Skeletal muscle tissue (tissue), 4 donors: ENCODE results near the gene TM4SF18. TPM values are rescaled to one million over a fixed set of nuclear protein-coding genes. Genes with fewer than 3 reads are reported as not detected.

Source experiments
- H3K27ac ChIP-seq: one replicate; pipeline ENCODE4 v1.7.0; 2013; ENCODE audit warnings: mild to moderate bottlenecking, low read depth, low read length, inconsistent platforms
- H3K27me3 ChIP-seq, 3 donors: one replicate each; pipeline ENCODE4 v1.7.0; 2013; ENCODE audit warnings: low read length in 3 of 3; ENCODE audit not compliant: control insufficient read depth in 3 of 3, insufficient read depth in 3 of 3
- H3K36me3 ChIP-seq, 3 donors: one replicate each; pipeline ENCODE4 v1.7.0; 2013; ENCODE audit warnings: low read length in 3 of 3; ENCODE audit not compliant: control insufficient read depth in 3 of 3, insufficient read depth in 3 of 3
- H3K4me1 ChIP-seq, 3 donors: one replicate each; pipeline ENCODE4 v1.7.0; 2013; ENCODE audit warnings: low read length in 3 of 3, mild to moderate bottlenecking in 3 of 3; ENCODE audit not compliant: control insufficient read depth in 3 of 3, insufficient read depth in 3 of 3
- H3K4me3 ChIP-seq, 3 donors: one replicate each; pipeline ENCODE4 v1.7.0; 2013; ENCODE audit warnings: low read length in 3 of 3
- H3K9ac ChIP-seq, 3 donors: one replicate each; pipeline ENCODE4 v1.7.0; 2013; ENCODE audit warnings: low read length in 3 of 3, mild to moderate bottlenecking in 3 of 3, moderate library complexity in 2 of 3, low read depth in 1 of 3
- H3K9me3 ChIP-seq, 3 donors: one replicate each; pipeline ENCODE4 v1.7.0; 2013; ENCODE audit warnings: low read length in 3 of 3; ENCODE audit not compliant: control insufficient read depth in 3 of 3
- total RNA-seq: library from RNA; depleted of rRNA; stranded (reverse); fragments of >200 nt; gene quantifications from one replicate; pipeline ENCODE4 v1.2.3, GENCODE V29; 2014
- donor health status: Osteomylitis.

Gene TM4SF18
- total RNA-seq, 1 donor from 2014 or later: 6.3 TPM

GRCh38 chr3:149368201-149368673 lies 34.8 kb upstream of the TM4SF18 start:
- no peak overlapping the region for H3K4me3 ChIP-seq
- no peak overlapping the region for H3K27ac ChIP-seq
- H3K36me3 ChIP-seq: peaks cover 0 to 6% (median 0%) of the 10 kb centered on the region in 3 donors
- H3K9ac ChIP-seq: no peak overlapping the region
- H3K27me3 ChIP-seq: no peaks in the 10 kb centered on the region
- H3K9me3 ChIP-seq: no peaks in the 10 kb centered on the region
- peaks cover 0 to 2% (median 0%) of the 10 kb centered on the region in 3 donors for H3K4me1 ChIP-seq

- Histone ChIP-seq H3K27me3 (no peaks in the 10 kb centered on the region), H3K9ac (no peak overlapping the region), H3K27ac (peak overlapping the region; percentile 56), H3K4me3 (no peak overlapping the region), H3K36me3 (peaks cover 0 to 6% (median 0%) of the 10 kb centered on the region in 3 donors), H3K9me3 (no peaks in the 10 kb centered on the region), H3K4me1 (peaks cover 0 to 2% (median 0%) of the 10 kb centered on the region in 3 donors)
Observed at GRCh38 chr3:149366941-149367840, 33.8 kb upstream of the TM4SF18 start.

GRCh38 chr3:149366031-149366430 lies 32.6 kb upstream of the TM4SF18 start:
- H3K9ac ChIP-seq: no peak overlapping the region

GRCh38 chr3:149364624-149365023 lies 31.2 kb upstream of the TM4SF18 start:
- Histone ChIP-seq H3K27me3 (no peaks in the 10 kb centered on the region), H3K27ac (no peak overlapping the region), H3K4me3 (no peak overlapping the region), H3K9me3 (no peaks in the 10 kb centered on the region), H3K9ac (no peak overlapping the region), H3K36me3 (no peaks in the 10 kb centered on the region), H3K4me1 (peaks cover 0 to 2% (median 0%) of the 10 kb centered on the region in 3 donors)

More at GRCh38 chr3:149366031-149366430, 32.6 kb upstream of the TM4SF18 start:
- Histone ChIP-seq H3K4me1 (peaks cover 0 to 2% (median 0%) of the 10 kb centered on the region in 3 donors), H3K27ac (no peak overlapping the region), H3K9me3 (no peaks in the 10 kb centered on the region), H3K27me3 (no peaks in the 10 kb centered on the region), H3K36me3 (peaks cover 0 to 4% (median 0%) of the 10 kb centered on the region in 3 donors), H3K4me3 (no peak overlapping the region)

- H3K9ac ChIP-seq: no peak overlapping the region
- no peaks in the 10 kb centered on the region for H3K36me3 ChIP-seq
- H3K27ac ChIP-seq: no peak overlapping the region
- peaks cover 0 to 2% (median 0%) of the 10 kb centered on the region in 3 donors for H3K4me1 ChIP-seq
- no peaks in the 10 kb centered on the region for H3K27me3 ChIP-seq
- H3K4me3 ChIP-seq: no peak overlapping the region
- H3K9me3 ChIP-seq: no peaks in the 10 kb centered on the region
Observed at GRCh38 chr3:149363053-149363452, 29.6 kb upstream of the TM4SF18 start.

- Histone ChIP-seq H3K9ac (no peak overlapping the region), H3K27me3 (no peaks in the 10 kb centered on the region)
Observed at GRCh38 chr3:149362366-149362765, 28.9 kb upstream of the TM4SF18 start.

GRCh38 chr3:149356630-149357029 lies 23.2 kb upstream of the TM4SF18 start:
- Histone ChIP-seq H3K27me3 (no peaks in the 10 kb centered on the region), H3K27ac (no peak overlapping the region), H3K4me3 (no peak overlapping the region), H3K4me1 (no peaks in the 10 kb centered on the region), H3K9me3 (no peaks in the 10 kb centered on the region), H3K36me3 (no peaks in the 10 kb centered on the region), H3K9ac (no peak overlapping the region)

More at GRCh38 chr3:149362366-149362765, 28.9 kb upstream of the TM4SF18 start:
- H3K4me3 ChIP-seq: no peak overlapping the region
- no peak overlapping the region for H3K27ac ChIP-seq
- no peaks in the 10 kb centered on the region for H3K9me3 ChIP-seq
- no peaks in the 10 kb centered on the region for H3K36me3 ChIP-seq
- H3K4me1 ChIP-seq: peaks cover 0 to 2% (median 0%) of the 10 kb centered on the region in 3 donors

- no peak overlapping the region for H3K9ac ChIP-seq
- no peaks in the 10 kb centered on the region for H3K4me1 ChIP-seq
- H3K4me3 ChIP-seq: no peak overlapping the region
- no peaks in the 10 kb centered on the region for H3K36me3 ChIP-seq
- no peaks in the 10 kb centered on the region for H3K27me3 ChIP-seq
- H3K9me3 ChIP-seq: no peaks in the 10 kb centered on the region
- no peak overlapping the region for H3K27ac ChIP-seq
Observed at GRCh38 chr3:149356044-149356592, 22.7 kb upstream of the TM4SF18 start.

- Histone ChIP-seq H3K27me3 (no peaks in the 10 kb centered on the region), H3K27ac (no peak overlapping the region), H3K9ac (no peak overlapping the region), H3K4me1 (no peaks in the 10 kb centered on the region), H3K4me3 (no peak overlapping the region), H3K36me3 (no peaks in the 10 kb centered on the region), H3K9me3 (no peaks in the 10 kb centered on the region)
Observed at GRCh38 chr3:149353581-149354184, 20.2 kb upstream of the TM4SF18 start.

- Histone ChIP-seq H3K36me3 (no peaks in the 10 kb centered on the region), H3K27me3 (no peaks in the 10 kb centered on the region), H3K9ac (no peak overlapping the region), H3K4me1 (no peaks in the 10 kb centered on the region), H3K9me3 (no peaks in the 10 kb centered on the region), H3K27ac (no peak overlapping the region), H3K4me3 (no peak overlapping the region)
Observed at GRCh38 chr3:149352556-149352955, 19.1 kb upstream of the TM4SF18 start.
